Memory B cell (primary cell): ENCODE measurements around the gene UBE2B.
A peak's percentile ranks its signal among the peaks of the same experiment; 100 is the strongest.
"Not testable (repeated sequence)": the region's sequence is repeated elsewhere in the genome, so short reads cannot be mapped to it uniquely, and the experiment has no call there.

Source experiments
- ATAC-seq: fragments of 150-1000 bp; cut with Tn5 transposase; 2 replicates; pipeline ENCODE4 v1.10.0; 2021; ENCODE audit warnings: low read depth, mild to moderate bottlenecking, moderate library complexity
- DNase-seq, 2 donors: peaks; one replicate each; pipeline ENCODE4 v3.0.0; 2022; ENCODE audit warnings: low spot score in 2 of 2
- H3K27ac Mint-ChIP-seq: one replicate; pipeline ENCODE4 v1.8.0; 2022; ENCODE audit warnings: mild to moderate bottlenecking, moderate library complexity, mixed read lengths
- H3K27me3 Mint-ChIP-seq: one replicate; pipeline ENCODE4 v1.8.0; 2022; ENCODE audit warnings: mixed read lengths
- H3K36me3 Mint-ChIP-seq: one replicate; pipeline ENCODE4 v1.8.0; 2022; ENCODE audit warnings: mild to moderate bottlenecking, mixed read lengths
- H3K4me1 Mint-ChIP-seq: one replicate; pipeline ENCODE4 v1.8.0; 2022; ENCODE audit warnings: mixed read lengths
- H3K4me3 Mint-ChIP-seq: one replicate; pipeline ENCODE4 v1.8.0; 2022; ENCODE audit warnings: mild to moderate bottlenecking, moderate library complexity, mixed read lengths
- H3K9me3 Mint-ChIP-seq: one replicate; pipeline ENCODE4 v1.8.0; 2022; ENCODE audit warnings: mixed read lengths

UBE2B gene

GRCh38 chr5:134380346-134380745 lies 9.0 kb downstream of the UBE2B start:
- Mint-ChIP-seq H3K9me3 (no peaks in the 10 kb centered on the region), H3K4me3 (no peak overlapping the region), H3K4me1 (peaks cover 7% of the 10 kb centered on the region), H3K27ac (no peak overlapping the region), H3K27me3 (no peaks in the 10 kb centered on the region), H3K36me3 (peaks cover 18% of the 10 kb centered on the region)
- ATAC-seq (no peak), DNase-seq (no peak)

DNA sequence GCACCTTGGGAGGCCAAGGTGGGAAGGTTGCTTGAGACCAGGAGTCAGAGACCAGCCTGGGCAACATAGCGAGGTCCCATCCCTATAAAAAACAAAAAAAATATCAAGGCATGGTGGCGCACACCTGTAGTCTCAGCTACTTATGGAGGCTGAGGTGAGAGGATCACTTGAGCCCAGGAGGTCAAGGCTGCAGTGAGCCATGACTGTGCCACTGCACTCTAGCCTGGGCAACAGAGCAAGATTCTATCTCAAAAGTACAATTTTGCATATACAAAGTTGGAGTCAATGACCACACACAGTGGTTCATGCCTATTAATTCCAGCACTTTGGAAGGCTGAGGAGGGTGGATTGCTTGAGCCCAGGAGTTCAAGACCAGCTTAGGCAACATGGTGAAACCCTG lies 10.8 kb downstream of the UBE2B start:
- not testable (repeated sequence) for H3K27ac Mint-ChIP-seq, H3K27me3 Mint-ChIP-seq, H3K9me3 Mint-ChIP-seq, ATAC-seq, DNase-seq, H3K4me3 Mint-ChIP-seq, H3K4me1 Mint-ChIP-seq
- peaks cover 16% of the 10 kb centered on the region for H3K36me3 Mint-ChIP-seq

DNA sequence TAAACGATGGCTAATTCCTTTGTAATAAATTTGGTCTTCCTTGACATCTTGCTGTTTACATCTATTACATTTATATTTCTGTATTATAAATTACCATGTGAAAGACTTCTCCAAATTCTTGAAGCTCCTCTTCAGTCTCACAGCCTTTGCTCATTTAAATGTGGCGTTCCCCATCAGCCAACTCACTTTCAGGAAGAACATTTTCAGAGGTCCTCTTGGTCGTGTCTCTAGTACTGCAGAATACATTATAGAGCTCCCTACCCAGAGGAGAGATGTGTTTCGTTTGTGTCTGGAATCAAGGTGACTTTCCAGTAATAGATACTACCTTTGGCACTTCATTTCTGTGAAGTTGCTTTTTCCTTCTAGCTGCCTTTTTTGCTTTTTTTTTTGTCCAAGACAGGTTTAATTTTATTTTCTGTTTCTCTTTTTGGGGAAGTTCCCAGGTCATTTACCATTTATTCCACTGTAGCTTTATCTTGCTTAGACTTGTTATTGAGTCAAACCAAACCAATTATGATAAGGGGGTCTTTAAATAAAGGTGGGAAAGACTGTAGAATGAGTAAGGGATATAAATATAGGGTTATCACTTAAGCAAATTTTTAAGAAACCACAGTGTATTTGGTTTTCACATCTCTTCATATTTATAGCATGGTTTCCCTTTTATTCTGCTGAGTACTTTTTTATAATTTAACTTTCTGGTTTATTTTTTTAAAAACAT lies 12.8 kb downstream of the UBE2B start:
- H3K4me3 Mint-ChIP-seq = no peak overlapping the region
- no peaks in the 10 kb centered on the region for H3K9me3 Mint-ChIP-seq
- ATAC-seq (no peak), DNase-seq (no peak)
- H3K27me3 Mint-ChIP-seq = no peaks in the 10 kb centered on the region
- H3K36me3 Mint-ChIP-seq = peaks cover 20% of the 10 kb centered on the region
- H3K4me1 Mint-ChIP-seq = peaks cover 2% of the 10 kb centered on the region
- H3K27ac Mint-ChIP-seq = peak overlapping the region; percentile 83

- Mint-ChIP-seq H3K27me3 (no peaks in the 10 kb centered on the region), H3K4me3 (no peak overlapping the region), H3K9me3 (no peaks in the 10 kb centered on the region), H3K27ac (no peak overlapping the region), H3K4me1 (peaks cover 2% of the 10 kb centered on the region), H3K36me3 (peaks cover 24% of the 10 kb centered on the region)
- DNase-seq (no peak), ATAC-seq (no peak)
Observed at GRCh38 chr5:134387443-134387842, 16.1 kb downstream of the UBE2B start.

GRCh38 chr5:134392301-134392700 lies 20.9 kb downstream of the UBE2B start:
- ATAC-seq (no peak), DNase-seq (no peak)
- Mint-ChIP-seq H3K4me1 (peaks cover under 1% of the 10 kb centered on the region), H3K36me3 (peaks cover 19% of the 10 kb centered on the region), H3K27me3 (no peaks in the 10 kb centered on the region), H3K9me3 (no peaks in the 10 kb centered on the region), H3K27ac (no peak overlapping the region), H3K4me3 (no peak overlapping the region)

DNA sequence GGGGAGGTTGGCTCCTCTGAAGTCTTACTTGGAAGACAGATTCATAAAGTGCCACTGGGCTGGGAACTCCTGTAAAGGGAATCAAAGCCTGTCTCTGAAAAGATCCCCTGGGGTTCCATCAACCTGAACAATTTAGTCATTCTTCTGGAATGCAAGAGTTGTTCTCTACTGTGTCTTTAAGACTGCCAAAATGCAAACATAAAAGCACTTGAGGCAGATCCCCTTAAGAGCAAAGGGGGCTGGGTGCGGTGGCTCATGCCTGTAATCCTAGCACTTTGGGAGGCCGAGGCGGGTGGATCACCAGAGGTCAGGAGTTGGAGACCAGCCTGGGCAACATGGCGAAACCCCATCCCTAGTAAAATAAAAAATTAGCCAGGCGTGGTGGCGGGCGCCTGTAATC lies 23.6 kb downstream of the UBE2B start:
- DNase-seq = no peak
- H3K4me1 Mint-ChIP-seq = peaks cover 4% of the 10 kb centered on the region
- H3K27ac Mint-ChIP-seq = no peak overlapping the region
- no peaks in the 10 kb centered on the region for H3K9me3 Mint-ChIP-seq
- H3K27me3 Mint-ChIP-seq = no peaks in the 10 kb centered on the region
- no peak for ATAC-seq
- no peak overlapping the region for H3K4me3 Mint-ChIP-seq
- peaks cover 14% of the 10 kb centered on the region for H3K36me3 Mint-ChIP-seq

DNA sequence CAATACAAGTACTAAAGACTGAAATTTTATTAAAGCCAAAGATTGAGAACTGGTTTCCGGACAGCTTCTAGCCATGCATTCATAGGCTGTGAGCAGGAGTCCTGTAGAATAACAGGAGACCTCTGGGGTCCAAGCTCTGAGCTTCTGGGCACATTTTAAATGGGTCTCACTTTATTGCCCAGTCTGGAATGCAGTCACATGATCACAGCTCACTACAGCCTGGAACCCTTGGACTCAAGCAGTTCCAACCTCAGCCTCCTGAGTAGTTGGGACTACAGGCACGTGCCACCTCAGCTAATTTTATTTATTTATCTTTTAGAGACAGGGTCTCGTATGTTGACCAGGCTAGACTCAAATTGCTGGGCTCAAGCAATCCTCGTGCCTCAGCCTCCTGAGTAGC lies 24.9 kb downstream of the UBE2B start:
- peaks cover 13% of the 10 kb centered on the region for H3K36me3 Mint-ChIP-seq
- ATAC-seq = no peak
- H3K9me3 Mint-ChIP-seq = no peaks in the 10 kb centered on the region
- no peak for DNase-seq
- no peak overlapping the region for H3K27ac Mint-ChIP-seq
- H3K4me3 Mint-ChIP-seq = no peak overlapping the region
- peaks cover 4% of the 10 kb centered on the region for H3K4me1 Mint-ChIP-seq
- H3K27me3 Mint-ChIP-seq = no peaks in the 10 kb centered on the region

GRCh38 chr5:134397196-134397595 lies 25.8 kb downstream of the UBE2B start:
- H3K27ac Mint-ChIP-seq = no peak overlapping the region
- H3K4me3 Mint-ChIP-seq = no peak overlapping the region
- ATAC-seq = no peak
- peaks cover 4% of the 10 kb centered on the region for H3K4me1 Mint-ChIP-seq
- H3K27me3 Mint-ChIP-seq = no peaks in the 10 kb centered on the region
- DNase-seq = no peak
- H3K9me3 Mint-ChIP-seq = no peaks in the 10 kb centered on the region
- peaks cover 14% of the 10 kb centered on the region for H3K36me3 Mint-ChIP-seq

- Mint-ChIP-seq H3K27ac (peak overlapping the region; percentile 79), H3K4me1 (peaks cover 4% of the 10 kb centered on the region), H3K36me3 (peaks cover 11% of the 10 kb centered on the region), H3K9me3 (no peaks in the 10 kb centered on the region), H3K4me3 (no peak overlapping the region), H3K27me3 (no peaks in the 10 kb centered on the region)
- ATAC-seq (no peak), DNase-seq (no peak)
Observed at GRCh38 chr5:134398609-134399155, 27.3 kb downstream of the UBE2B start.

GRCh38 chr5:134403951-134404350 lies 32.6 kb downstream of the UBE2B start:
- DNase-seq = no peak
- no peaks in the 10 kb centered on the region for H3K4me1 Mint-ChIP-seq
- H3K9me3 Mint-ChIP-seq = no peaks in the 10 kb centered on the region
- no peaks in the 10 kb centered on the region for H3K27me3 Mint-ChIP-seq
- no peak overlapping the region for H3K27ac Mint-ChIP-seq
- no peak overlapping the region for H3K4me3 Mint-ChIP-seq
- no peak for ATAC-seq
- peaks cover 8% of the 10 kb centered on the region for H3K36me3 Mint-ChIP-seq

DNA sequence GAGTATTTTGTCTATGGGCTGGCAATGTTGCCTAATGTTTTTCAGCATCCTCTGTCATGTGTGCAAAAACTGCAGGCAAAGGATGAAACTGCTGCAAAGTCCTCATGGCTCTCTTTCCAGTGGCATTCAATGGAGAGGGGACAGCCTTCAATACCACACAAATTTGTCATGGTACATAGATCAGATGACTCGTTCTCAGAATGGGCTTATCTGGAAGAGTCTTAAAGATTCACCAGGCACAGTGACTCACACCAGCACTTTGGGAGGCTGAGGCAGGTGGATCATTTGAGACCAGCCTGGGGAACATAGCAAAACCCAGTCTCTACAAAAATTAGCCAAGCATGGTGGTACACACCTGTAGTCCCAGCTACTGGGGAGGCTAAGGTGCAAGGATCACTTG lies 35.0 kb downstream of the UBE2B start:
- ATAC-seq = no peak
- Mint-ChIP-seq H3K4me1 (peaks cover 15% of the 10 kb centered on the region), H3K27ac (no peak overlapping the region), H3K4me3 (no peak overlapping the region), H3K9me3 (no peaks in the 10 kb centered on the region), H3K27me3 (no peaks in the 10 kb centered on the region), H3K36me3 (peaks cover 2% of the 10 kb centered on the region)
- no peak for DNase-seq

- no peak for DNase-seq
- Mint-ChIP-seq H3K27me3 (no peaks in the 10 kb centered on the region), H3K36me3 (no peaks in the 10 kb centered on the region), H3K27ac (no peak overlapping the region), H3K4me1 (peaks cover 22% of the 10 kb centered on the region), H3K9me3 (no peaks in the 10 kb centered on the region), H3K4me3 (no peak overlapping the region)
- no peak for ATAC-seq
Observed at GRCh38 chr5:134409321-134409720, 38.0 kb downstream of the UBE2B start.

DNA sequence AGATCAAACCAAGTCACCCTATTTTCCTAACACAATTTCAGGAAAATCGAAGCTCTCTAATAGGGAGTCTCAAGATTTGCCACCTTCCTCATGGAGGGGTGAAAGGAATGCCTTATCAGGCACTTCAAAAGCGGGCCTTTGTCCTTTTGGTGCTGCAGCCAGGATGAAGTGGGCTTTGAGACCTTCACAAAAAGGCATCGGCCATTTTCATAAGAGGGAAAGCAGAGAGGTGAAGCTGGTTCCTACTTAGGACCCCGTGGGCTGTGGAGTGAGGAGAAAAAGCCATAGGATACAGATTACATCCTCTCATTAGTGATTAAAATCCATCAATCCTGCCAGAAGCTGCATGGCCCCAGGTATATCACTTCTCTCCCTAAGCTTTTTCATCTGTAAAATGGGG lies 39.5 kb downstream of the UBE2B start:
- ATAC-seq = no peak
- Mint-ChIP-seq H3K4me1 (peaks cover 22% of the 10 kb centered on the region), H3K36me3 (no peaks in the 10 kb centered on the region), H3K9me3 (no peaks in the 10 kb centered on the region), H3K4me3 (peak overlapping the region; percentile 95), H3K27me3 (no peaks in the 10 kb centered on the region), H3K27ac (peak overlapping the region; percentile 89)
- no peak for DNase-seq

DNA sequence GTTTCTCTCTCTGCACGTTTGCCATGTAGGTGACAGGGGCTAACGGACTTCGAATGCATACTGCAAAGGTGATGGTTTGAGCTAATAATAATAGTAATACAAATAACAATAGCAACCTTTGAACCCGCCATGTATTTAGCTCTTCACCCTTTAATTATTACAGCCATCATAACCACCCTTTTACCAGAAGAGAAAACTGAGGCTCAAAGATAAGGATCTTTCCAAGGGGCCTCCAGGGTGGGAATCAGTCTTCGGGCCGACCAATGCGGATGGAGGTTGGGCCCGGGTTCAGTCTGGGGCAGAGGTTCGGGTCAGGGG lies 39.8 kb downstream of the UBE2B start:
- Mint-ChIP-seq H3K9me3 (no peaks in the 10 kb centered on the region), H3K27ac (peak overlapping the region; percentile 89), H3K36me3 (no peaks in the 10 kb centered on the region), H3K4me3 (peak overlapping the region; percentile 95), H3K4me1 (peaks cover 22% of the 10 kb centered on the region), H3K27me3 (no peaks in the 10 kb centered on the region)
- ATAC-seq (no peak), DNase-seq (no peak)
